Measurements from ENCODE around the gene TRPC6.

- TF ChIP-seq CTCF (IDR thresholded peaks at IDR 0.05) (no peak), ELF4 (CRISPR knock-in tag; IDR thresholded peaks at IDR 0.05; ENCODE audit: low read depth) (no peak), PRDM15 (CRISPR knock-in tag; IDR thresholded peaks at IDR 0.05) (no peak), ATF2 (CRISPR knock-in tag; IDR thresholded peaks at IDR 0.05; ENCODE audit: borderline replicate concordance, low read depth) (no peak)
Measured at GRCh38 chr11:101458161-101458560, 125.6 kb downstream of the TRPC6 start.

Data from WTC11 (cell line).